ENCODE results near the gene CDH13. TPM values are rescaled to one million over a fixed set of nuclear protein-coding genes. Genes with fewer than 3 reads are reported as not detected.

CDH13 gene
- total and polyA plus RNA-seq, 4 donors = 58.9 to 265 (median 158) TPM

GRCh38 chr16:83698964-83699363 lies 1072.2 kb downstream of the CDH13 start:
- H3K36me3 ChIP-seq (ENCODE audit: control insufficient read depth in 1 of 2, insufficient read depth in 2 of 2, low read length in 1 of 2) = peaks cover 0 to 3% of the 10 kb centered on the region in 2 donors
- H3K4me3 ChIP-seq (ENCODE audit: low read length in 2 of 2) = no peak overlapping the region
- H3K4me1 ChIP-seq (ENCODE audit: control insufficient read depth in 1 of 2, insufficient read depth in 2 of 2, low read length in 2 of 2) = no peaks in the 10 kb centered on the region
- intact Hi-C loops (cut with DNase I) = no loop called here
- H3K9me3 ChIP-seq (ENCODE audit: control insufficient read depth, low read length) = no peaks in the 10 kb centered on the region
- WGBS, 2 donors = 90 to 92% methylated on average over 4 of the region's 4 CpGs
- H3K27me3 ChIP-seq (ENCODE audit: control insufficient read depth in 1 of 2, insufficient read depth in 2 of 2, low read length in 1 of 2) = no peaks in the 10 kb centered on the region
- no peak overlapping the region for H3K27ac ChIP-seq (ENCODE audit: low read depth in 1 of 2, low read length in 2 of 2)
- no peak for DNase-seq
- ATAC-seq (ENCODE audit: low FRiP score) = no peak

- ATAC-seq (ENCODE audit: low FRiP score) = no peak
- no peak for DNase-seq
- no peaks in the 10 kb centered on the region for H3K4me1 ChIP-seq (ENCODE audit: control insufficient read depth in 1 of 2, insufficient read depth in 2 of 2, low read length in 2 of 2)
- no peak overlapping the region for H3K4me3 ChIP-seq (ENCODE audit: low read length in 2 of 2)
- no peaks in the 10 kb centered on the region for H3K27me3 ChIP-seq (ENCODE audit: control insufficient read depth in 1 of 2, insufficient read depth in 2 of 2, low read length in 1 of 2)
- H3K9me3 ChIP-seq (ENCODE audit: control insufficient read depth, low read length) = no peaks in the 10 kb centered on the region
- peaks cover 0 to 3% of the 10 kb centered on the region in 2 donors for H3K36me3 ChIP-seq (ENCODE audit: control insufficient read depth in 1 of 2, insufficient read depth in 2 of 2, low read length in 1 of 2)
- no peak overlapping the region for H3K27ac ChIP-seq (ENCODE audit: low read depth in 1 of 2, low read length in 2 of 2)
- intact Hi-C loops (cut with DNase I) = no loop called here
- WGBS, 2 donors = 79 to 81% methylated on average over 4 of the region's 4 CpGs
Measured at GRCh38 chr16:83699817-83700216, 1073.0 kb downstream of the CDH13 start.

- H3K4me3 ChIP-seq (ENCODE audit: low read length in 2 of 2) = no peak overlapping the region
- H3K36me3 ChIP-seq (ENCODE audit: control insufficient read depth in 1 of 2, insufficient read depth in 2 of 2, low read length in 1 of 2) = peaks cover 0 to 3% of the 10 kb centered on the region in 2 donors
- DNase-seq (no peak), ATAC-seq (ENCODE audit: low FRiP score) (no peak)
- no peaks in the 10 kb centered on the region for H3K27me3 ChIP-seq (ENCODE audit: control insufficient read depth in 1 of 2, insufficient read depth in 2 of 2, low read length in 1 of 2)
- no peaks in the 10 kb centered on the region for H3K4me1 ChIP-seq (ENCODE audit: control insufficient read depth in 1 of 2, insufficient read depth in 2 of 2, low read length in 2 of 2)
- WGBS, 2 donors = 83 to 86% methylated on average over 7 of the region's 7 CpGs
- H3K9me3 ChIP-seq (ENCODE audit: control insufficient read depth, low read length) = no peaks in the 10 kb centered on the region
- no peak overlapping the region for H3K27ac ChIP-seq (ENCODE audit: low read depth in 1 of 2, low read length in 2 of 2)
- intact Hi-C loops (cut with DNase I) = no loop called here
Measured at GRCh38 chr16:83700918-83701317, 1074.1 kb downstream of the CDH13 start.

GRCh38 chr16:83701494-83701893 lies 1074.7 kb downstream of the CDH13 start:
- no peak for ATAC-seq (ENCODE audit: low FRiP score)
- 33 to 52% methylated on average over 9 of the region's 9 CpGs for WGBS, 2 donors
- no peaks in the 10 kb centered on the region for H3K4me1 ChIP-seq (ENCODE audit: control insufficient read depth in 1 of 2, insufficient read depth in 2 of 2, low read length in 2 of 2)

GRCh38 chr16:83704656-83705055 lies 1077.9 kb downstream of the CDH13 start:
- no peak overlapping the region for H3K4me3 ChIP-seq (ENCODE audit: low read length in 2 of 2)
- H3K36me3 ChIP-seq (ENCODE audit: control insufficient read depth in 1 of 2, insufficient read depth in 2 of 2, low read length in 1 of 2) = no peaks in the 10 kb centered on the region
- no peak overlapping the region for H3K27ac ChIP-seq (ENCODE audit: low read depth in 1 of 2, low read length in 2 of 2)
- H3K9me3 ChIP-seq (ENCODE audit: control insufficient read depth, low read length) = no peaks in the 10 kb centered on the region
- ATAC-seq (ENCODE audit: low FRiP score) (no peak), DNase-seq (no peak)
- no peaks in the 10 kb centered on the region for H3K27me3 ChIP-seq (ENCODE audit: control insufficient read depth in 1 of 2, insufficient read depth in 2 of 2, low read length in 1 of 2)
- H3K4me1 ChIP-seq (ENCODE audit: control insufficient read depth in 1 of 2, insufficient read depth in 2 of 2, low read length in 2 of 2) = peaks cover 0 to 2% of the 10 kb centered on the region in 2 donors
- intact Hi-C loops (cut with DNase I) = no loop called here

More at GRCh38 chr16:83701494-83701893, 1074.7 kb downstream of the CDH13 start:
- Histone ChIP-seq H3K36me3 (ENCODE audit: control insufficient read depth in 1 of 2, insufficient read depth in 2 of 2, low read length in 1 of 2) (peaks cover 0 to 3% of the 10 kb centered on the region in 2 donors), H3K27me3 (ENCODE audit: control insufficient read depth in 1 of 2, insufficient read depth in 2 of 2, low read length in 1 of 2) (no peaks in the 10 kb centered on the region), H3K4me3 (ENCODE audit: low read length in 2 of 2) (no peak overlapping the region), H3K9me3 (ENCODE audit: control insufficient read depth, low read length) (no peaks in the 10 kb centered on the region), H3K27ac (ENCODE audit: low read depth in 1 of 2, low read length in 2 of 2) (no peak overlapping the region)
- intact Hi-C loops (cut with DNase I) = no loop called here
- no peak for DNase-seq

- no peak for DNase-seq
- Histone ChIP-seq H3K4me3 (ENCODE audit: low read length in 2 of 2) (no peak overlapping the region), H3K9me3 (ENCODE audit: control insufficient read depth, low read length) (no peaks in the 10 kb centered on the region), H3K36me3 (ENCODE audit: control insufficient read depth in 1 of 2, insufficient read depth in 2 of 2, low read length in 1 of 2) (no peaks in the 10 kb centered on the region), H3K27me3 (ENCODE audit: control insufficient read depth in 1 of 2, insufficient read depth in 2 of 2, low read length in 1 of 2) (no peaks in the 10 kb centered on the region), H3K4me1 (ENCODE audit: control insufficient read depth in 1 of 2, insufficient read depth in 2 of 2, low read length in 2 of 2) (peaks cover 0 to 2% of the 10 kb centered on the region in 2 donors), H3K27ac (ENCODE audit: low read depth in 1 of 2, low read length in 2 of 2) (no peak overlapping the region)
- intact Hi-C loops (cut with DNase I) = no loop called here
- WGBS, 2 donors = 86 to 90% methylated on average over 4 of the region's 4 CpGs
- no peak for ATAC-seq (ENCODE audit: low FRiP score)
Measured at GRCh38 chr16:83705856-83706255, 1079.1 kb downstream of the CDH13 start.

- DNase-seq (no peak), ATAC-seq (ENCODE audit: low FRiP score) (no peak)
- WGBS, 2 donors = 90 to 96% methylated on average over 4 of the region's 4 CpGs
- no peak overlapping the region for H3K4me3 ChIP-seq (ENCODE audit: low read length in 2 of 2)
- H3K27me3 ChIP-seq (ENCODE audit: control insufficient read depth in 1 of 2, insufficient read depth in 2 of 2, low read length in 1 of 2) = no peaks in the 10 kb centered on the region
- no peaks in the 10 kb centered on the region for H3K36me3 ChIP-seq (ENCODE audit: control insufficient read depth in 1 of 2, insufficient read depth in 2 of 2, low read length in 1 of 2)
- intact Hi-C loops (cut with DNase I) = no loop called here
- no peaks in the 10 kb centered on the region for H3K9me3 ChIP-seq (ENCODE audit: control insufficient read depth, low read length)
- no peak overlapping the region for H3K27ac ChIP-seq (ENCODE audit: low read depth in 1 of 2, low read length in 2 of 2)
- peaks cover 0 to 2% of the 10 kb centered on the region in 2 donors for H3K4me1 ChIP-seq (ENCODE audit: control insufficient read depth in 1 of 2, insufficient read depth in 2 of 2, low read length in 2 of 2)
Measured at GRCh38 chr16:83706394-83706793, 1079.6 kb downstream of the CDH13 start.

- intact Hi-C loops (cut with DNase I) = loop anchor here in 1 of 2 donors (10.0 kb wide), 1 partner anchor 94 kb away; the partner anchor contains the start of gene HSBP1
- DNase-seq = no peak
- H3K27me3 ChIP-seq (ENCODE audit: control insufficient read depth in 1 of 2, insufficient read depth in 2 of 2, low read length in 1 of 2) = no peaks in the 10 kb centered on the region
- no peaks in the 10 kb centered on the region for H3K36me3 ChIP-seq (ENCODE audit: control insufficient read depth in 1 of 2, insufficient read depth in 2 of 2, low read length in 1 of 2)
- peaks cover 2 to 5% of the 10 kb centered on the region in 2 donors for H3K4me1 ChIP-seq (ENCODE audit: control insufficient read depth in 1 of 2, insufficient read depth in 2 of 2, low read length in 2 of 2)
- ATAC-seq (ENCODE audit: low FRiP score) = no peak
- H3K9me3 ChIP-seq (ENCODE audit: control insufficient read depth, low read length) = no peaks in the 10 kb centered on the region
- no peak overlapping the region for H3K4me3 ChIP-seq (ENCODE audit: low read length in 2 of 2)
- no peak overlapping the region for H3K27ac ChIP-seq (ENCODE audit: low read depth in 1 of 2, low read length in 2 of 2)
- WGBS, 2 donors = 84 to 87% methylated on average over 3 of the region's 3 CpGs
Measured at GRCh38 chr16:83711069-83711468, 1084.3 kb downstream of the CDH13 start.

- intact Hi-C loops (cut with DNase I) = loop anchor here in 1 of 2 donors (10.0 kb wide), 1 partner anchor 91 kb away; the partner anchor contains the start of gene HSBP1
- Histone ChIP-seq H3K4me1 (ENCODE audit: control insufficient read depth in 1 of 2, insufficient read depth in 2 of 2, low read length in 2 of 2) (peaks cover 2 to 5% of the 10 kb centered on the region in 2 donors), H3K4me3 (ENCODE audit: low read length in 2 of 2) (no peak overlapping the region), H3K36me3 (ENCODE audit: control insufficient read depth in 1 of 2, insufficient read depth in 2 of 2, low read length in 1 of 2) (no peaks in the 10 kb centered on the region), H3K27ac (ENCODE audit: low read depth in 1 of 2, low read length in 2 of 2) (peak overlapping the region; percentile 58 to 96), H3K27me3 (ENCODE audit: control insufficient read depth in 1 of 2, insufficient read depth in 2 of 2, low read length in 1 of 2) (no peaks in the 10 kb centered on the region), H3K9me3 (ENCODE audit: control insufficient read depth, low read length) (no peaks in the 10 kb centered on the region)
- 32 to 34% methylated on average over 4 of the region's 4 CpGs for WGBS, 2 donors
- ATAC-seq (ENCODE audit: low FRiP score) (no peak), DNase-seq (no peak)
Measured at GRCh38 chr16:83713597-83713996, 1086.8 kb downstream of the CDH13 start.
